GM12892 (cell line): ENCODE data around the gene ZNF154.

Experiments
- DNase-seq: peaks from one replicate; pipeline ENCODE4 v3.0.0; 2011; ENCODE audit not compliant: insufficient read length
- FAIRE-seq: peaks from 2 replicates; lab custom pipeline; 2011; peaks lifted over from hg19 to GRCh38; lab: Jason Lieb, UNC
- POLR2A ChIP-seq: IDR thresholded peaks from 2 replicates; pipeline ENCODE4 v1.6.1; 2011; ENCODE audit warnings: low read depth, low read length, control low read depth
- POLR2AphosphoS5 ChIP-seq: IDR thresholded peaks from 2 replicates; pipeline ENCODE4 v1.6.1; 2011; ENCODE audit warnings: low read depth, low read length, control low read depth
- TAF1 ChIP-seq: IDR thresholded peaks from 2 replicates; pipeline ENCODE4 v1.6.1; 2011; ENCODE audit warnings: low read depth, mild to moderate bottlenecking, control low read depth, low read length, borderline replicate concordance

The ZNF154 gene

DNA sequence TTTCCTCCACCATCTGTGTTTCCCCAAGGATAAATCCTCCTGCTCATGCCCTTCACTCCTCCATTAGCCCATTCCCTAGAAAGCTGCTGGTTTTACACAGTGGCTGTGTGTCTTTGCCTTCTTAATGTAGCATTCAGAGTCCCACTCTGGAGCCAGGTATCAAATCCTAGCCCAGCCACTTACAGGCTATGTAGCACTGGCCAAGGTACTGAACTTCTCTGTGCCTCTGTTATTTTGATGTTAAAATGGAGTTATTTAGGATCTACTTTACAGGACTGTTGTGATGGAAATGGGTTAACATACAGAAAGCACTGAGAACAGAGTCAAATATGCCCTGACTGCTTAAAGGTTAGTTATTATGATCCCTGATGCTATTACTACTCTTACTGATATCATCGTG is 41.8 kb downstream of the ZNF154 start:
- TF ChIP-seq TAF1 (no peak), POLR2A (no peak), POLR2AphosphoS5 (no peak)
- FAIRE-seq (no peak), DNase-seq (no peak)

DNA sequence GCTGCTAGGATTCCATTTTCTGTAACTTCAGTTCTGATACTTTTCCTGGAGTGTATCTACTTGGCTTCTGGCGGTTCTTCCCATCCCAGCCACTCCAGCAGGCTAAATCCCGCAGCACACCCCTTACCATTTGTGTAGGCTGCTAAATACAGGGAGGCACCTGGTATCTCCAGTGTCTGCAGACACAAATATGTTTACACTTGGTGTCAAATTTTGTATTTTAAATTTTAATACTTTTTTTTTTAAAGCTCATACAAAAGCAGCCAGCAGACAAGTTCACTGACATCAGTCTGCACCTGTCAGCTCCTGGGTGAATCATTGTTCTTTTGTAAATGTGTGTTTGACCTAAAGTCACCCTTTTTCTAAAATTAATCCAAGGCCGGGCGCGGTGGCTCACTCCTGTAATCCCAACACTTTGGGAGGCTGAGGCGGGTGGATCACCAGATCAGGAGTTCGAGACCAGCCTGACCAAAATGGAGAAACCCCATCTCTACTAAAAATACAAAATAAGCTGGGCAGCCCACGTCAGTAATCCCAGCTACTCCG is 43.7 kb downstream of the ZNF154 start:
- FAIRE-seq, result no peak
- TF ChIP-seq POLR2A (no peak), TAF1 (no peak), POLR2AphosphoS5 (no peak)
- no peak for DNase-seq

DNA sequence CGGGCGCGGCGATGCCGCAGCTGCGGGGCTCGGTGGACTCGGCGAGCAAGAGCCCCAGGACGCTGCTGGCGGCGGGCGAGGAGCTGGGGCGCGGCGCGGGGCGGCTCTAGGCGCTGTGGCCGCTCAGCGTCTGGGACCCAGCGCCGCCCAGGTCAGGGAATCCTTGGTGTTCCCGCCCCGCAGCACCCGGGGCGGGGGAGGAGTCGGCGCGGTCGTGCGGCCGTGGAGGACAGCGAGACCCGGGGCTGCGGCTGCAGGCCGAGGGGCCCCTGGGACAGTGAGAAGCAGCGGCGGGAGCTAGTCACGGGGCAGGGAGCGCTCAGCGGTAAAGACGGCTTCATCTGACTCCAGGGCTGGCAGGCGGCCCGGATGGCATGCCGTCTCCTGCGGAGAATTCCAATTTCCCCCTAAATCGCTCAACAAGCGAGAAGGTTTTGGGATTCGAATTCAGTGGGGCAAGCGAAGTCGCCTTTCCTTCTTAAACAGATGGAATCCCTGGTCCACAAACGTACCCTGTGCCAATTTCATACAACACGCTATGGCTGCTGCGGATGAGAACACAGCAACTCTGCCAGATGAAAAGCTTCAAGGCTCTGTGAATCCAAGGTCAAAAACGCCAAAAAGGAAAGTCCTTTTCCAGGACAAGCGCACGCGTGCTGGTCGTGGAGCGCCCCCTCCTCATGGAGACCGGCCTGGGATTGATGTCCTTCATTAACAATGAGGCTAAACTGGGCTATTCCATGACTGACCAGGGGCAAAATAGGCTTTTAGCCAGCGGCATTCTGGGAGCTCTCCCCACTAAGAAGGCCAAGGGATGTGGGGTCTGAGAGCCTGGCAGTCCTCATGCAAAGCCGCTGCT is 44.5 kb downstream of the ZNF154 start:
- FAIRE-seq (no peak), DNase-seq (no peak)
- TF ChIP-seq POLR2AphosphoS5, result no peak

DNA sequence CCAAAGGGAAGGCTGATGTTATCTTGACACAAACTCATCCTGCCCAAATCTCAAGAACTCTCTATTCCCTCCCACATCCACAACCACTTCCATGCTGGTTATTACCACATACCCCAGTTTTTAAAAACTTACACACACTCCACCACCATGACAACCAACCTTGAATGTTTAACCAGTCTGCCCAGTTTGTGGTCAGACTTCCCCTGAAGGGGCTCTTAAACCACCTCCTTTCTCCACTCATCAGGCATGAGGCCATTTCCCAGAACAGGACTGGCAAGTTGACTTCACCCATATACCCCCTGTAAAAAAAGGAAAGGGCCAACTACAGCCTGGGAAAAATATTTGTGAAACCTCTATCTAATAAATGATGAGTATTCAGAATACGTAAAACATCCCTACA is 52.7 kb downstream of the ZNF154 start:
- DNase-seq, result no peak
- TF ChIP-seq POLR2A (no peak), POLR2AphosphoS5 (no peak), TAF1 (no peak)
- FAIRE-seq, result no peak

DNA sequence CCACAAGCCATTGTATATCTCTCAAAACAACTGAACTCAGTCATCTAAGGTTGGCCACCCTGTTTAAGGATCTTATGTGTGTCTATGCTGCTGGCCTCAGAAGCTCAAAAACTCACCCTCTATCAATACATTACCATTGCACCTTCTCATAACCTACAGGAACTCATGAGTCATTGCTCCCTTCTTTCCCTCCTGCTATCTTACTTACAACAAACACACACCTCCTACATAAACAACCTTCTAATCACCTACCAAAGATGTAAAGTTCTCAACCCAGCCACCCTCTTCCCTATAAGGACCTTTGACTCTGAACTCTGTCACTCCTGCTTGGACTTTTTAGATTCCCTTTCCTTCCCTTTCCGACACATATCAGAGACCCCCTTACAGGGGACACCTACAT is 53.6 kb downstream of the ZNF154 start:
- TF ChIP-seq TAF1 (no peak), POLR2A (no peak), POLR2AphosphoS5 (no peak)
- FAIRE-seq (no peak), DNase-seq (no peak)

DNA sequence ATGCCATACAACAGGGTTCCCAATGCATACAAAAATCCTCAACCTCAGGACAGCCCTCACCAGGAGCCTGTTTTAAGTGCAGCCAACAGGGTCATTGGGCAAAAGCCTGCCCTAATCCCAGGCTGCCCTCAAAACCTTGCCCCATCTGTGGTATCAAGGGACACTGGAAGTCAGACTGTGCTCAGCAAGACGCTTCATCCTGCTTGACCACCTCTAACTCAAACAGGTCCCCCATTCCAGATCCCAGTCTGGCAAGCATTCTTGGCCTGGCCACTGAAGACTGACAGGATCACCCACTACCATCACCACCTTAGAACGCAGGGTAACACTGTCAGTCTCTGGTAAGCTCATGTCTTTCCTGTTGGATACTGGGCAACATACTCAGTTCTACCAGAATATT is 55.3 kb downstream of the ZNF154 start:
- DNase-seq (no peak), FAIRE-seq (no peak)
- TF ChIP-seq TAF1 (no peak), POLR2A (no peak), POLR2AphosphoS5 (no peak)

DNA sequence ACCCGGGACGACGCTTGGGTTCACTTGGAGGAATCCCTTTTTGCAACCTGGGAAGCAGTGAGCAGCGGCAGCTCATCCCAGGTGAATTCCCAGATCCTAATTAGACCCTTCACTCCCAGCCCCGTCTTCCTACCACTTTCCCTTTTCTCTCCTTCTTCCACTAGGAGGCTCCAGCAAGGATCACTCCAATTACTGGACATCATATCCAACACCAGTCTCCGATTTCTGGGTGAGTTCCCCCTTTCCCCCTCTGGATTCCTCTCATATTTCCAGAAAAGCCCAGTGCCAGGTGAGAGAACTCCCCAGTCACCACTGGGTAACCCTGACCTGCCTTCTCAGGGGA is 57.4 kb downstream of the ZNF154 start:
- no peak for TF ChIP-seq TAF1
- no peak for TF ChIP-seq POLR2AphosphoS5
- no peak for TF ChIP-seq POLR2A
- DNase-seq (no peak), FAIRE-seq (no peak)

DNA sequence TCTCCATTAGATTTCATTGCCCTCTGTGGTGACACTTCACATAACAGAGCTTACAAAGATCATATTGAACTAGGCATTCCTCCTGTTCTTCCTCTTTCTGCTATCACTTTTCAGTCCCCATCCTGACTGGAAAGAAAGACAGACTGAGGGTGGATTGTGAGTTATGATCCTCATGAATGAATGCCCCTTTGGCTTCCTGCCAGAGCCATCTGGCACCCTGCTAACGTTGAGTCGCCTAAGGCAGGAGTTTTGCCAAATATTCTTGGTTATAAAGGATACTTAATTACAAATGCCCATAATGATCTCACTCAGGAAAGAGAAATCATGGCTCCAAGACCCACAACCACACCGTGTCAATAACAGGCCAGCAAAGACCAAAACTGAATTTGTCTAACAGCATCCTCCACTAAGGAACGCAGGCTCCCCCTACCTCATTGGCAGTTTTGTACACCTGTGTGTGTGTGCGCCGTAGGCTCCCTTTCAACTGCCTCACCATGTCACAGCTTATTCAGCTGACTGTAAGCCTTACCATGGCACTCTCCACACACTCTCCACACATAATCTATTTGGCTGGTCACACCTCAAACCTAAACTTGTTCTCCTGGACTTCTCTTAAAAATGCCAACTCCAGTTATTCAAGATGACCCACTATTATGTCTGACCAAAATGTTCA is 60.5 kb downstream of the ZNF154 start:
- FAIRE-seq, result no peak

More for the DNA sequence above, 60.5 kb downstream of the ZNF154 start:
- DNase-seq, result no peak
- TF ChIP-seq TAF1 (no peak), POLR2AphosphoS5 (no peak), POLR2A (no peak)
